K562 (cell line): ENCODE data around the gene KRT8. TPM values are rescaled to one million over a fixed set of nuclear protein-coding genes. Genes with fewer than 3 reads are reported as not detected.

Experiments used
- ARID3A ChIP-seq: IDR thresholded peaks from 2 replicates; pipeline ENCODE4 v1.6.1; 2012; ENCODE audit warnings: low read depth, low read length, improper control_type of control experiment, borderline replicate concordance
- ERF ChIP-seq: fragments of 450-650 bp; formaldehyde crosslinking; IDR thresholded peaks from 2 replicates; pipeline ENCODE4 v1.4.0; 2020; ENCODE audit warnings: mild to moderate bottlenecking, mixed read lengths
- L3MBTL2 ChIP-seq: fragments of 450-650 bp; IDR thresholded peaks from 2 replicates; pipeline ENCODE4 v1.6.1; 2016; ENCODE audit warnings: mild to moderate bottlenecking, moderate library complexity
- ZBTB2 ChIP-seq: fragments of 450-650 bp; IDR thresholded peaks from 2 replicates; pipeline ENCODE4 v1.6.1; 2016; ENCODE audit warnings: antibody characterized with exemption
- ZBTB33 ChIP-seq: sonication (generic); formaldehyde crosslinking; IDR thresholded peaks from 2 replicates; pipeline ENCODE4 v1.8.1; 2023; ENCODE audit warnings: mild to moderate bottlenecking, missing genetic modification reagents
- ZNF282 ChIP-seq: sonication (generic); formaldehyde crosslinking; IDR thresholded peaks from 2 replicates; pipeline ENCODE4 v1.8.1; 2023; ENCODE audit warnings: missing genetic modification reagents
- ZNF324 ChIP-seq: fragments of 250-450 bp; sonication (Bioruptor Pico); IDR thresholded peaks from 2 replicates; pipeline ENCODE4 v1.4.0; 2020; ENCODE audit warnings: mild to moderate bottlenecking
- ZNF407 ChIP-seq: fragments of 450-650 bp; IDR thresholded peaks from 2 replicates; pipeline ENCODE4 v1.6.1; 2016; ENCODE audit warnings: low read depth
- polyA plus RNA-seq, 8 experiments: library from polyadenylated mRNA; depleted of rRNA in 4 of 8; stranded (reverse) in 5 of 8; unstranded in 3 of 8; fragments of >200 nt; fragmentation: Nextera tagmentation in 2 of 8; fragmentation: Illumina TruSeq in 1 of 8; extraction: Ambion mirVana in 2 of 8; extraction: Trizol in 1 of 8; gene quantifications; 2 replicates each; pipeline versions ENCODE4 v1.2.1 to v1.2.3, GENCODE V29; 2011 to 2014; ENCODE audit warnings: inconsistent platforms in 1 of 8, missing spikeins in 1 of 8
- total RNA-seq, 7 experiments: library from RNA; depleted of rRNA in 6 of 7; stranded (reverse); fragments of >200 nt in 6 of 7; fragmentation: Illumina TruSeq in 2 of 7; extraction: Trizol in 2 of 7; gene quantifications; 2 replicates each; pipeline versions ENCODE4 v1.2.1 to v1.2.3, GENCODE V29; 2011 to 2021; ENCODE audit warnings: low replicate concordance in 1 of 7
- TF ChIP-seq, protein P1 (sequence below): fragments of 450-650 bp; IDR thresholded peaks from 2 replicates; pipeline ENCODE4 v1.6.1; 2016; ENCODE audit warnings: mild to moderate bottlenecking

Gene KRT8
- total and polyA plus RNA-seq, 9 of the 15 experiments (the other 6 are each of a cell fraction or from before 2014, with no cell fraction given), result 41.5 to 661 (median 260) TPM

DNA sequence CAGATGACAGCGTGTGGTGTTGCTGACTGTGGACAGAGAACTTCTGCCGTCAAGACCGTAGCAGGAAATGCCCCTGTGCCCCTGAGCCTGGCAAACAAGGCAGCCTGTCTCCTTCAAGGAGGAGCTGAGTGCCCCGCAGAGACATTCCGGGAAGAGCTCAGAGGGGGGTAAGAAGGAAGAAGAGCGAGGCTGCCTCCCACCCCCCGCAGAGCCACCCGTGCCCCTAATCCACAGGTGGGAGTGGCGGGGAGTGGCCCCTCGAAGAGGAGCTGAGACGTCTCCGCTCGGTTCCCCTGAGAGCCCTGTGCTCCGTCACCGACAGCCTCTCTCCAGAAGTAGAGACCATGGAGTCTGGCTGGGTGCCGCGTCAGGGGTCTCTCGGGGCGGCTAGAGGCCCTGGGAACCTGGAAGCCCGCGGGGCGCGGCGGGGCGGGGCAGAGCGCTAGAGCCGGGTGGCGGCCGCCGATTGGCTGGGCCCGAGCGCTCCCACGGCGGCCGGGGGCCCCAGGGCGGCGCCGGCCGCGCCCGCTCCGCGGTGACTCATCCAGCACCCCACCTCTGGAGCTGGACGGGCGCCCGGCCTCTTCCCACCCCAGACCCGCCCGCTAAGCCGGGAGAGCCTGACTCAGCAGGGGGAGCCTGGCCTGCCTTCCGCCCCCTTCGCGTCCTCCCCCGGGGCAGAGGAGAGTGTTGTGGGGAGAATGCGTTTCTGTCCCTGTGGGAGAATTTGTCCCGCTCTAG is 30.9 kb downstream of the KRT8 start (continued):
- TF ChIP-seq, protein P1, sequence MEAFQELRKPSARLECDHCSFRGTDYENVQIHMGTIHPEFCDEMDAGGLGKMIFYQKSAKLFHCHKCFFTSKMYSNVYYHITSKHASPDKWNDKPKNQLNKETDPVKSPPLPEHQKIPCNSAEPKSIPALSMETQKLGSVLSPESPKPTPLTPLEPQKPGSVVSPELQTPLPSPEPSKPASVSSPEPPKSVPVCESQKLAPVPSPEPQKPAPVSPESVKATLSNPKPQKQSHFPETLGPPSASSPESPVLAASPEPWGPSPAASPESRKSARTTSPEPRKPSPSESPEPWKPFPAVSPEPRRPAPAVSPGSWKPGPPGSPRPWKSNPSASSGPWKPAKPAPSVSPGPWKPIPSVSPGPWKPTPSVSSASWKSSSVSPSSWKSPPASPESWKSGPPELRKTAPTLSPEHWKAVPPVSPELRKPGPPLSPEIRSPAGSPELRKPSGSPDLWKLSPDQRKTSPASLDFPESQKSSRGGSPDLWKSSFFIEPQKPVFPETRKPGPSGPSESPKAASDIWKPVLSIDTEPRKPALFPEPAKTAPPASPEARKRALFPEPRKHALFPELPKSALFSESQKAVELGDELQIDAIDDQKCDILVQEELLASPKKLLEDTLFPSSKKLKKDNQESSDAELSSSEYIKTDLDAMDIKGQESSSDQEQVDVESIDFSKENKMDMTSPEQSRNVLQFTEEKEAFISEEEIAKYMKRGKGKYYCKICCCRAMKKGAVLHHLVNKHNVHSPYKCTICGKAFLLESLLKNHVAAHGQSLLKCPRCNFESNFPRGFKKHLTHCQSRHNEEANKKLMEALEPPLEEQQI, result no peak
- TF ChIP-seq ZNF282 (CRISPR knock-in tag) (no peak), ZNF324 (CRISPR knock-in tag) (no peak), ZBTB33 (no peak), ARID3A (no peak), ERF (CRISPR knock-in tag) (peak; percentile 64; the same call in 1 of the 2 replicates), L3MBTL2 (no peak), ZBTB2 (peak; percentile 48; the same call in 1 of the 2 replicates), ZNF407 (no peak)
